Gastrocnemius medialis (tissue), 4 donors: ENCODE data around the gene SPTBN1.

Experiments
- POLR2A ChIP-seq, 2 donors: fragments of 450-650 bp; IDR thresholded peaks; one replicate each; pipeline ENCODE4 v1.6.1; 2017; ENCODE audit warnings: antibody characterized with exemption in 2 of 2, mild to moderate bottlenecking in 2 of 2, moderate library complexity in 2 of 2
- TF ChIP-seq, protein P1 (sequence below), 5 experiments: fragments of 450-650 bp in 3 of 5; fragments of 200-600 bp in 2 of 5; sonication (generic) in 2 of 5; IDR thresholded peaks in 4 of 5; conservative IDR thresholded peaks in 1 of 5; 1 replicate in 4 of 5; 2 replicates in 1 of 5; pipeline ENCODE4 v1.5.1; 2016 to 2019; ENCODE audit warnings: antibody characterized with exemption in 5 of 5, mild to moderate bottlenecking in 3 of 5, moderate library complexity in 3 of 5

- TF ChIP-seq, protein P1, sequence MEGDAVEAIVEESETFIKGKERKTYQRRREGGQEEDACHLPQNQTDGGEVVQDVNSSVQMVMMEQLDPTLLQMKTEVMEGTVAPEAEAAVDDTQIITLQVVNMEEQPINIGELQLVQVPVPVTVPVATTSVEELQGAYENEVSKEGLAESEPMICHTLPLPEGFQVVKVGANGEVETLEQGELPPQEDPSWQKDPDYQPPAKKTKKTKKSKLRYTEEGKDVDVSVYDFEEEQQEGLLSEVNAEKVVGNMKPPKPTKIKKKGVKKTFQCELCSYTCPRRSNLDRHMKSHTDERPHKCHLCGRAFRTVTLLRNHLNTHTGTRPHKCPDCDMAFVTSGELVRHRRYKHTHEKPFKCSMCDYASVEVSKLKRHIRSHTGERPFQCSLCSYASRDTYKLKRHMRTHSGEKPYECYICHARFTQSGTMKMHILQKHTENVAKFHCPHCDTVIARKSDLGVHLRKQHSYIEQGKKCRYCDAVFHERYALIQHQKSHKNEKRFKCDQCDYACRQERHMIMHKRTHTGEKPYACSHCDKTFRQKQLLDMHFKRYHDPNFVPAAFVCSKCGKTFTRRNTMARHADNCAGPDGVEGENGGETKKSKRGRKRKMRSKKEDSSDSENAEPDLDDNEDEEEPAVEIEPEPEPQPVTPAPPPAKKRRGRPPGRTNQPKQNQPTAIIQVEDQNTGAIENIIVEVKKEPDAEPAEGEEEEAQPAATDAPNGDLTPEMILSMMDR (IDR thresholded peaks at IDR 0.05 in 4 of 5, conservative IDR thresholded peaks at IDR 0.05 in 1 of 5) = no peak
- no peak for TF ChIP-seq POLR2A (IDR thresholded peaks at IDR 0.05)
Measured at GRCh38 chr2:54437588-54437987, 18.5 kb upstream of the SPTBN1 start.
